CD14-positive monocyte (primary cell): ENCODE measurements around the gene NLRP3. TPM values are rescaled to one million over a fixed set of nuclear protein-coding genes. Genes with fewer than 3 reads are reported as not detected.

ENCODE experiments used
- DNase-seq, 3 donors: peaks; one replicate each; pipeline ENCODE4 v3.0.0-alpha.2; 2011 to 2022
- H2AFZ ChIP-seq: 2 replicates; pipeline ENCODE4 v1.6.0; 2012; ENCODE audit warnings: mild to moderate bottlenecking, low read depth, low read length, inconsistent platforms; ENCODE audit not compliant: insufficient read depth, poor library complexity, severe bottlenecking
- H3K27ac ChIP-seq, 2 donors: 1 replicate in 1 of 2; 2 replicates in 1 of 2; pipeline ENCODE4 v1.5.1; 2012 to 2013; ENCODE audit warnings: low read length in 2 of 2, control low read depth in 1 of 2, inconsistent platforms in 1 of 2, low read depth in 1 of 2, mild to moderate bottlenecking in 1 of 2
- H3K27me3 ChIP-seq, 2 donors: one replicate each; pipeline versions ENCODE4 v1.6.0 to v1.6.1; 2011 to 2013; ENCODE audit warnings: low read length in 2 of 2; ENCODE audit not compliant: control insufficient read depth in 2 of 2, insufficient read depth in 2 of 2
- H3K36me3 ChIP-seq, 2 donors: replicated peaks in 1 of 2; 1 replicate in 1 of 2; 2 replicates in 1 of 2; pipeline versions ENCODE4 v1.5.1 to v1.6.1; 2012 to 2013; ENCODE audit warnings: low read length in 2 of 2, control low read depth in 1 of 2, inconsistent platforms in 1 of 2, mild to moderate bottlenecking in 1 of 2; ENCODE audit not compliant: insufficient read depth in 2 of 2, control insufficient read depth in 1 of 2
- H3K4me1 ChIP-seq, 2 donors: 1 replicate in 1 of 2; 2 replicates in 1 of 2; pipeline versions ENCODE4 v1.5.1 to v1.6.1; 2012 to 2013; ENCODE audit warnings: low read length in 2 of 2, control low read depth in 1 of 2, inconsistent platforms in 1 of 2, mild to moderate bottlenecking in 1 of 2, moderate library complexity in 1 of 2; ENCODE audit not compliant: insufficient read depth in 2 of 2, control insufficient read depth in 1 of 2
- H3K4me2 ChIP-seq: replicated peaks from 2 replicates; pipeline ENCODE3; 2012; ENCODE audit warnings: low read length, moderate library complexity, mild to moderate bottlenecking; ENCODE audit not compliant: poor library complexity, severe bottlenecking; ENCODE audit errors: extremely low read depth
- H3K4me3 ChIP-seq, 3 experiments: fragments of 200-600 bp in 1 of 3; sonication (generic) in 1 of 3; replicated peaks in 1 of 3; 1 replicate in 2 of 3; 2 replicates in 1 of 3; pipeline ENCODE4 v1.5.1; 2011 to 2013; ENCODE audit warnings: low read length in 3 of 3, mild to moderate bottlenecking in 3 of 3, control low read depth in 2 of 3, low read depth in 2 of 3, inconsistent platforms in 1 of 3, moderate library complexity in 1 of 3
- H3K79me2 ChIP-seq: 2 replicates; pipeline ENCODE4 v1.6.0; 2012; ENCODE audit warnings: mild to moderate bottlenecking, control low read depth, inconsistent platforms, low read length, moderate library complexity; ENCODE audit not compliant: insufficient read depth
- H3K9ac ChIP-seq: 2 replicates; pipeline ENCODE4 v1.6.0; 2017; ENCODE audit warnings: low read length, mild to moderate bottlenecking; ENCODE audit not compliant: insufficient read depth, poor library complexity, severe bottlenecking
- H3K9me3 ChIP-seq, 2 donors: replicated peaks in 1 of 2; 1 replicate in 1 of 2; 2 replicates in 1 of 2; pipeline versions ENCODE4 v1.5.1 to v1.6.1; 2012 to 2013; ENCODE audit warnings: low read length in 2 of 2, control low read depth in 1 of 2; ENCODE audit not compliant: control insufficient read depth in 1 of 2, insufficient read depth in 1 of 2
- H4K20me1 ChIP-seq: 2 replicates; pipeline ENCODE4 v1.6.0; 2012; ENCODE audit warnings: mild to moderate bottlenecking, low read length, control low read depth, moderate library complexity; ENCODE audit not compliant: insufficient read depth
- H3K27ac Mint-ChIP-seq, 7 donors: one replicate each; pipeline ENCODE4 v1.8.0; 2020; ENCODE audit warnings: mild to moderate bottlenecking in 7 of 7, mixed read lengths in 7 of 7, moderate library complexity in 6 of 7, inconsistent platforms in 2 of 7
- H3K27me3 Mint-ChIP-seq, 3 donors: one replicate each; pipeline ENCODE4 v1.8.0; 2021 to 2022; ENCODE audit warnings: low read depth in 3 of 3, mild to moderate bottlenecking in 3 of 3, mixed read lengths in 3 of 3, moderate library complexity in 3 of 3, inconsistent platforms in 1 of 3
- H3K36me3 Mint-ChIP-seq, 2 donors: one replicate each; pipeline ENCODE4 v1.8.0; 2020; ENCODE audit warnings: mixed read lengths in 2 of 2, inconsistent platforms in 1 of 2, mild to moderate bottlenecking in 1 of 2
- H3K4me1 Mint-ChIP-seq: one replicate; pipeline ENCODE4 v1.8.0; 2020; ENCODE audit warnings: mild to moderate bottlenecking, mixed read lengths
- H3K4me3 Mint-ChIP-seq, 2 donors: one replicate each; pipeline ENCODE4 v1.8.0; 2020; ENCODE audit warnings: mild to moderate bottlenecking in 2 of 2, mixed read lengths in 2 of 2, moderate library complexity in 1 of 2
- H3K9me3 Mint-ChIP-seq, 7 donors: one replicate each; pipeline ENCODE4 v1.8.0; 2020 to 2022; ENCODE audit warnings: mixed read lengths in 7 of 7, mild to moderate bottlenecking in 6 of 7, moderate library complexity in 6 of 7, inconsistent platforms in 2 of 7
- WGBS: methylation state at CpG from one replicate; pipeline ENCODE4 v1.1.5; 2013; ENCODE audit warnings: missing lambda C conversion rate; ENCODE audit not compliant: insufficient coverage; 5-methylcytosine and 5-hydroxymethylcytosine counted together
- intact Hi-C, 2 donors: fragments of 100-400 bp; cut with micrococcal nuclease; formaldehyde crosslinking; loops; one replicate each; pipeline versions ENCODE4 v1.15.0 to v1.15.1; 2023
- polyA plus RNA-seq, 3 donors: library from polyadenylated mRNA; depleted of rRNA in 1 of 3; unstranded in 2 of 3; stranded (reverse) in 1 of 3; fragments of 300-500 nt in 2 of 3; fragments of >200 nt in 1 of 3; fragmentation: Illumina TruSeq in 2 of 3; gene quantifications; 1 replicate in 2 of 3; 2 replicates in 1 of 3; pipeline ENCODE4 v1.2.3, GENCODE V29; 2012 to 2021
- TF ChIP-seq, protein P1 (sequence below): fragments of 200-600 bp; IDR thresholded peaks from one replicate; pipeline ENCODE4 v1.8.0; 2022; ENCODE audit warnings: antibody characterized with exemption, mild to moderate bottlenecking

Gene NLRP3
- polyA plus RNA-seq, 3 donors, result 56.2 to 400 (median 61.9) TPM

DNA sequence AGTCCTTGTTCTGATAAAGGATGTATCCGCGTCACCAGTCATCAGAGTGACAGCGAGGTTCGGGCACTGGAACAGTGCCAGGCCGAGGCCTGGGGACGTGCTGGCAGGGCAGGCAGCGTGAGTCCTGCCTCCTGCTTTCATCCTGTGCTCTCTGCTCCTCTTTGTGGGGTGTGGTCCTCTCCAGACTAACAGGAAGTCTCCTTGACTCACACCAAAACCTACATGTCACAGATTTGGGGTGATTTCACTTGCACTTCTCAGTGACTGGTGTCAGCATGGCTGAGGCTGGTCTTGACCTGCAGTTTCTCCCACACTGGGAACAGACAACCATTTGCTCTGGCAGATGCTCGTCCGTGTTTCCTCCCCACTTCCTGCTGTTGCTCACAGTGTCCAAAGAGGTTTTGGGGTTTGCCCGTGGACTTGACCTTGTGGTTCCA lies 8.8 kb upstream of the NLRP3 start:
- Mint-ChIP-seq H3K9me3 (peaks cover 0 to 2% (median 0%) of the 10 kb centered on the region in 7 donors), H3K27me3 (peaks cover 0 to 2% (median 0%) of the 10 kb centered on the region in 3 donors), H3K4me3 (peak overlapping the region; percentile 60 to 67), H3K36me3 (peaks cover 0 to 1% of the 10 kb centered on the region in 2 donors), H3K4me1 (peaks cover 79% of the 10 kb centered on the region), H3K27ac (peak overlapping the region; percentile 98 to 100 (median 99))
- WGBS, result 2% methylated on average over 9 of the region's 10 CpGs
- peak; percentile 99 to 100 (median 99) for DNase-seq
- Histone ChIP-seq H3K9me3 (no peaks in the 10 kb centered on the region), H3K79me2 (peaks cover 10% of the 10 kb centered on the region), H3K9ac (peak overlapping the region; percentile 81), H2AFZ (no peak overlapping the region), H4K20me1 (no peaks in the 10 kb centered on the region), H3K4me3 (peak overlapping the region in 2 of 3 experiments; percentile 22 to 60), H3K4me1 (peaks cover 87 to 90% of the 10 kb centered on the region in 2 donors), H3K27ac (peak overlapping the region; percentile 99 to 100), H3K36me3 (no peaks in the 10 kb centered on the region), H3K27me3 (no peaks in the 10 kb centered on the region), H3K4me2 (peak overlapping the region; percentile 68)
- intact Hi-C loops, result loop anchor here in 1 of 2 donors (5.0 kb wide), 1 partner anchor 40 kb away; no protein-coding TSS in a partner anchor
- TF ChIP-seq, protein P1, sequence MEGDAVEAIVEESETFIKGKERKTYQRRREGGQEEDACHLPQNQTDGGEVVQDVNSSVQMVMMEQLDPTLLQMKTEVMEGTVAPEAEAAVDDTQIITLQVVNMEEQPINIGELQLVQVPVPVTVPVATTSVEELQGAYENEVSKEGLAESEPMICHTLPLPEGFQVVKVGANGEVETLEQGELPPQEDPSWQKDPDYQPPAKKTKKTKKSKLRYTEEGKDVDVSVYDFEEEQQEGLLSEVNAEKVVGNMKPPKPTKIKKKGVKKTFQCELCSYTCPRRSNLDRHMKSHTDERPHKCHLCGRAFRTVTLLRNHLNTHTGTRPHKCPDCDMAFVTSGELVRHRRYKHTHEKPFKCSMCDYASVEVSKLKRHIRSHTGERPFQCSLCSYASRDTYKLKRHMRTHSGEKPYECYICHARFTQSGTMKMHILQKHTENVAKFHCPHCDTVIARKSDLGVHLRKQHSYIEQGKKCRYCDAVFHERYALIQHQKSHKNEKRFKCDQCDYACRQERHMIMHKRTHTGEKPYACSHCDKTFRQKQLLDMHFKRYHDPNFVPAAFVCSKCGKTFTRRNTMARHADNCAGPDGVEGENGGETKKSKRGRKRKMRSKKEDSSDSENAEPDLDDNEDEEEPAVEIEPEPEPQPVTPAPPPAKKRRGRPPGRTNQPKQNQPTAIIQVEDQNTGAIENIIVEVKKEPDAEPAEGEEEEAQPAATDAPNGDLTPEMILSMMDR, result no peak

DNA sequence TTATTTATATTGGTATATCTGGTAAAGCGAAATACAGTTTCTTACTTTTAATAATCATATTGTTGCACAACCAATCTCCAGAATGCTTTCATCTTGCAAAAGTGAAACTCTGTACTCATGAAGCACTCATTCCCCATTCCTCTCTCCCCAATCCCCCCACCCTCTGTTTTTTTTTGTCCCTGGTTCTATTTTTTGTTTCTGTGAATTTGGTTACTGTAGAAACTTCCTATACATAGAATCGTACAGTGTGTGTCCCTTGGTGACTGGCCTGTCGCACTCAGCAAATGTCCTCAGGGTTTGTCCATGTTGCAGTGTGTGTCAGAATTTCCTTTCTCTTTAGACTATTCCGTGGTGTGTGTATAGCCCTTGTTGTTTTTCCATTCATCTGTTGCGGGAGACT lies 7.9 kb upstream of the NLRP3 start:
- H3K27ac Mint-ChIP-seq, result peak overlapping the region; percentile 98 to 100 (median 99)
- H3K4me1 Mint-ChIP-seq, result peaks cover 81% of the 10 kb centered on the region
- Histone ChIP-seq H3K4me3 (peak overlapping the region in 2 of 3 experiments; percentile 33 to 60), H3K27me3 (no peaks in the 10 kb centered on the region), H3K4me2 (peak overlapping the region; percentile 68), H4K20me1 (no peaks in the 10 kb centered on the region), H3K36me3 (no peaks in the 10 kb centered on the region), H3K27ac (peak overlapping the region; percentile 99 to 100), H3K79me2 (peaks cover 19% of the 10 kb centered on the region), H3K4me1 (peaks cover 83 to 90% of the 10 kb centered on the region in 2 donors), H3K9me3 (no peaks in the 10 kb centered on the region), H2AFZ (no peak overlapping the region), H3K9ac (peak overlapping the region; percentile 81)
- H3K4me3 Mint-ChIP-seq, result peak overlapping the region; percentile 67
- 10% methylated on average over 2 of the region's 5 CpGs for WGBS
- TF ChIP-seq, protein P1, result no peak
- peak; percentile 79 to 86 (median 84) for DNase-seq
- peaks cover 0 to 1% of the 10 kb centered on the region in 2 donors for H3K36me3 Mint-ChIP-seq
- peaks cover 0 to 2% (median 0%) of the 10 kb centered on the region in 7 donors for H3K9me3 Mint-ChIP-seq
- peaks cover 0 to 2% (median 0%) of the 10 kb centered on the region in 3 donors for H3K27me3 Mint-ChIP-seq
- intact Hi-C loops, result loop anchor here in 1 of 2 donors (5.0 kb wide), 1 partner anchor 39 kb away; no protein-coding TSS in a partner anchor
